Measurements from ENCODE around the gene GBGT1.
"Not testable (repeated sequence)": the region's sequence is repeated elsewhere in the genome, so short reads cannot be mapped to it uniquely, and the experiment has no call there.

The GBGT1 gene

GRCh38 chr9:133163504-133164172, at the start of gene GBGT1:
Gene GBGT1 (minus strand): TSS chr9:133163914. CDS start chr9:133162412, 1,502 bp downstream.
- peak; percentile 59 for DNase-seq (ENCODE audit: low spot score)

GRCh38 chr9:133210609-133211008, 46.9 kb upstream of the GBGT1 start:
- DNase-seq (ENCODE audit: low spot score), result no peak

- no peak for DNase-seq (ENCODE audit: low spot score)
Measured at GRCh38 chr9:133210202-133210532, 46.5 kb upstream of the GBGT1 start.

GRCh38 chr9:133209327-133210201, 45.9 kb upstream of the GBGT1 start:
- DNase-seq (ENCODE audit: low spot score), result not testable (repeated sequence)

- not testable (repeated sequence) for DNase-seq (ENCODE audit: low spot score)
Measured at GRCh38 chr9:133208880-133209300, 45.2 kb upstream of the GBGT1 start, which contains the start of gene OBP2B. Gene OBP2B (minus strand): TSS chr9:133209250. CDS start chr9:133209199, 51 bp downstream.

- not testable (repeated sequence) for DNase-seq (ENCODE audit: low spot score)
Measured at GRCh38 chr9:133208171-133208879, 44.6 kb upstream of the GBGT1 start.

- no peak for DNase-seq (ENCODE audit: low spot score)
Measured at GRCh38 chr9:133207540-133208170, 43.9 kb upstream of the GBGT1 start.

- DNase-seq (ENCODE audit: low spot score), result no peak
Measured at GRCh38 chr9:133207021-133207531, 43.4 kb upstream of the GBGT1 start.

- DNase-seq (ENCODE audit: low spot score), result no peak
Measured at GRCh38 chr9:133205996-133206931, 42.5 kb upstream of the GBGT1 start.

GRCh38 chr9:133205481-133205887, 41.8 kb upstream of the GBGT1 start:
- not testable (repeated sequence) for DNase-seq (ENCODE audit: low spot score)

- no peak for DNase-seq (ENCODE audit: low spot score)
Measured at GRCh38 chr9:133204993-133205336, 41.3 kb upstream of the GBGT1 start.

- DNase-seq (ENCODE audit: low spot score), result no peak
Measured at GRCh38 chr9:133204335-133204992, 40.8 kb upstream of the GBGT1 start.

GRCh38 chr9:133203506-133204075, 39.9 kb upstream of the GBGT1 start:
- no peak for DNase-seq (ENCODE audit: low spot score)

GRCh38 chr9:133202688-133203453, 39.2 kb upstream of the GBGT1 start:
- no peak for DNase-seq (ENCODE audit: low spot score)

GRCh38 chr9:133202145-133202513, 38.4 kb upstream of the GBGT1 start:
- no peak for DNase-seq (ENCODE audit: low spot score)

GRCh38 chr9:133201424-133202144, 37.9 kb upstream of the GBGT1 start:
- DNase-seq (ENCODE audit: low spot score), result no peak

GRCh38 chr9:133200631-133201030, 36.9 kb upstream of the GBGT1 start:
- no peak for DNase-seq (ENCODE audit: low spot score)

- DNase-seq (ENCODE audit: low spot score), result no peak
Measured at GRCh38 chr9:133199648-133200321, 36.1 kb upstream of the GBGT1 start.

All from hematopoietic multipotent progenitor cell treated with erythropoietin and hydrocortisone succinate and interleukin-3 and kit ligand, for 15 days (in vitro differentiated cells).